K562 (cell line): Measurements from ENCODE around the gene HLA-DOA. TPM values are rescaled to one million over a fixed set of nuclear protein-coding genes. Genes with fewer than 3 reads are reported as not detected.

Experiments
- ATAC-seq: fragments of 200-7000 bp; cut with Tn5 transposase; 3 replicates; pipeline ENCODE4 v1.9.1; 2020; ENCODE audit warnings: moderate library complexity
- BruUV-seq: library from RNA; stranded (reverse); fragments of 400-500 nt; replicated peaks from 2 replicates; lab custom pipeline; 2021; lab: Mats Ljungman, UMichigan
- CTCF ChIA-PET: fragments of 300-600 bp; formaldehyde crosslinking; extraction: SDS; loops from one replicate; lab custom pipeline; 2021; ENCODE audit warnings: low intra/inter-chr PET ratio; lab: Yijun Ruan, JAX
- POLR2A ChIA-PET: fragments of 300-600, 350-650 bp; sonication (Branson Sonifier 250); formaldehyde crosslinking; extraction: SDS; loops from one replicate; lab custom pipeline; 2021; ENCODE audit warnings: antibody characterized with exemption, inconsistent platforms; lab: Yijun Ruan, JAX
- DNase-seq, 4 experiments: peaks; one replicate each; pipeline versions ENCODE4 v3.0.0 to v3.0.0-alpha.2; 2011 to 2018; ENCODE audit warnings: low spot score in 3 of 4, mixed read lengths in 3 of 4; ENCODE audit errors: extremely low read depth in 1 of 4
- FAIRE-seq: peaks from 2 replicates; lab custom pipeline; 2011; peaks lifted over from hg19 to GRCh38; lab: Jason Lieb, UNC
- H2AFZ ChIP-seq: 2 replicates; pipeline ENCODE4 v1.6.0; 2011; ENCODE audit warnings: low read depth, low read length, control low read depth, inconsistent platforms
- H3K27ac ChIP-seq: fragments of 200-600 bp; 3 replicates; pipeline ENCODE4 v1.8.0; 2011; ENCODE audit warnings: low read depth, mild to moderate bottlenecking, control low read depth, inconsistent platforms, low read length, moderate library complexity, mixed read lengths; ENCODE audit errors: extremely low read depth
- H3K27me3 ChIP-seq, 2 experiments: fragments of 300-600 bp in 1 of 2; 2 replicates in 1 of 2; 3 replicates in 1 of 2; pipeline versions ENCODE4 v1.6.0 to v1.8.0; 2011; ENCODE audit warnings: inconsistent platforms in 2 of 2, low read length in 2 of 2, mild to moderate bottlenecking in 1 of 2, mixed read lengths in 1 of 2, moderate library complexity in 1 of 2; ENCODE audit not compliant: control insufficient read depth in 2 of 2, insufficient read depth in 2 of 2
- H3K36me3 ChIP-seq: fragments of 300-600 bp; 3 replicates; pipeline ENCODE4 v1.8.0; 2011; ENCODE audit warnings: mild to moderate bottlenecking, low read length, inconsistent platforms; ENCODE audit not compliant: control insufficient read depth, insufficient read depth
- H3K4me1 ChIP-seq, 2 experiments: fragments of 200-600 bp in 1 of 2; replicated peaks in 1 of 2; 2 replicates in 1 of 2; 3 replicates in 1 of 2; pipeline versions ENCODE4 v1.5.1 to v1.8.0; 2011; ENCODE audit warnings: inconsistent platforms in 2 of 2, low read length in 2 of 2, mild to moderate bottlenecking in 1 of 2, mixed read lengths in 1 of 2, moderate library complexity in 1 of 2; ENCODE audit not compliant: control insufficient read depth in 2 of 2, insufficient read depth in 2 of 2
- H3K4me2 ChIP-seq: 2 replicates; pipeline ENCODE4 v1.6.1; 2011; ENCODE audit warnings: low read length, control low read depth, inconsistent platforms, mixed read lengths; ENCODE audit not compliant: insufficient read depth
- H3K4me3 ChIP-seq: fragments of 200-600 bp; sonication (generic), shearing (Covaris generic); 2 replicates; pipeline ENCODE4 v1.5.1; 2016; ENCODE audit warnings: control low read depth, inconsistent platforms
- H3K79me2 ChIP-seq: fragments of 200-600 bp; 3 replicates; pipeline ENCODE4 v1.8.0; 2011; ENCODE audit warnings: low read length, inconsistent platforms; ENCODE audit not compliant: control insufficient read depth, insufficient read depth
- H3K9ac ChIP-seq, 2 experiments: 2 replicates each; pipeline versions ENCODE4 v1.6.0 to v1.6.1; 2011; ENCODE audit warnings: low read depth in 2 of 2, low read length in 2 of 2, control low read depth in 1 of 2, inconsistent platforms in 1 of 2, mild to moderate bottlenecking in 1 of 2, mixed read lengths in 1 of 2; ENCODE audit not compliant: insufficient read depth in 1 of 2
- H3K9me1 ChIP-seq: one replicate; pipeline ENCODE4 v1.6.0; 2011; ENCODE audit warnings: inconsistent platforms, mild to moderate bottlenecking, low read length, moderate library complexity; ENCODE audit not compliant: control insufficient read depth, insufficient read depth
- H3K9me3 ChIP-seq: replicated peaks from 2 replicates; pipeline ENCODE4 v1.5.1; 2011; ENCODE audit warnings: low read depth, low read length, inconsistent platforms; ENCODE audit not compliant: control insufficient read depth, insufficient read depth
- H4K20me1 ChIP-seq: replicated peaks from 2 replicates; pipeline ENCODE4 v1.6.1; 2011; ENCODE audit warnings: low read length, inconsistent platforms, mixed read lengths; ENCODE audit not compliant: control insufficient read depth, insufficient read depth
- C11orf30 ChIP-seq: fragments of 450-650 bp; IDR thresholded peaks from 2 replicates; pipeline ENCODE4 v1.6.1; 2016; ENCODE audit warnings: low read depth, mild to moderate bottlenecking
- FOXA3 ChIP-seq, 2 experiments: fragments of 450-650 bp in 1 of 2; sonication (generic) in 1 of 2; formaldehyde crosslinking; IDR thresholded peaks in 1 of 2; conservative IDR thresholded peaks in 1 of 2; 2 replicates each; pipeline versions ENCODE4 v1.4.0 to v1.8.0; 2020 to 2022; ENCODE audit warnings: mild to moderate bottlenecking in 2 of 2, missing genetic modification reagents in 1 of 2
- HMGN3 ChIP-seq: IDR thresholded peaks from 2 replicates; pipeline ENCODE4 v1.6.1; 2011; ENCODE audit warnings: borderline replicate concordance, low read depth, mild to moderate bottlenecking, mixed read lengths, low read length; ENCODE audit not compliant: insufficient read length; ENCODE audit errors: extremely low read depth
- MYNN ChIP-seq, 2 experiments: sonication (generic); formaldehyde crosslinking in 1 of 2; IDR thresholded peaks; 2 replicates each; pipeline versions ENCODE4 v1.5.0 to v1.6.1; 2016 to 2020; ENCODE audit warnings: antibody characterized with exemption in 1 of 2, missing genetic modification reagents in 1 of 2
- NFE2L1 ChIP-seq: fragments of 450-650 bp; IDR thresholded peaks from 2 replicates; pipeline ENCODE4 v1.6.1; 2016; ENCODE audit warnings: missing genetic modification characterization, low read depth, mild to moderate bottlenecking, missing compliant biosample characterization, moderate library complexity, borderline replicate concordance
- POLR2G ChIP-seq: fragments of 200-400 bp; formaldehyde crosslinking; IDR thresholded peaks from 2 replicates; pipeline ENCODE4 v1.6.1; 2017; ENCODE audit warnings: low read depth, mild to moderate bottlenecking, antibody characterized with exemption, low read length, moderate library complexity
- SMARCC2 ChIP-seq: fragments of 450-650 bp; IDR thresholded peaks from 2 replicates; pipeline ENCODE4 v1.6.1; 2017; ENCODE audit warnings: antibody characterized with exemption, moderate library complexity, mild to moderate bottlenecking, low read depth
- ZC3H8 ChIP-seq: fragments of 450-650 bp; IDR thresholded peaks from 2 replicates; pipeline ENCODE4 v1.6.1; 2017
- ZNF121 ChIP-seq: sonication (generic); formaldehyde crosslinking; conservative IDR thresholded peaks from 2 replicates; pipeline ENCODE4 v1.8.0; 2022; ENCODE audit warnings: missing genetic modification reagents
- ZNF134 ChIP-seq: fragments of 250-450 bp; sonication (Bioruptor Pico); conservative IDR thresholded peaks from 2 replicates; pipeline ENCODE4 v1.4.0; 2020
- ZNF280B ChIP-seq: fragments of 250-450 bp; sonication (Bioruptor Pico); IDR thresholded peaks from 2 replicates; pipeline ENCODE4 v1.5.1; 2021; ENCODE audit warnings: mild to moderate bottlenecking
- WGBS: fragments of 100-300 bp; shearing (Covaris generic); methylation state at CpG from one replicate; pipeline ENCODE4 v1.1.6; 2016; ENCODE audit warnings: low coverage, mixed read lengths; ENCODE audit not compliant: insufficient coverage; ENCODE audit errors: missing lambda C conversion rate; 5-methylcytosine and 5-hydroxymethylcytosine counted together
- in situ Hi-C: fragments of 300-500 bp; cut with MboI; formaldehyde crosslinking; loops from 4 replicates; pipeline ENCODE4 v1.15.0; 2018; ENCODE audit warnings: inconsistent platforms, mixed read lengths
- intact Hi-C: fragments of 100-400 bp; cut with micrococcal nuclease; formaldehyde crosslinking; loops from 2 replicates; pipeline ENCODE4 v1.14.2; 2022
- polyA plus RNA-seq, 8 experiments: library from polyadenylated mRNA; depleted of rRNA in 4 of 8; stranded (reverse) in 5 of 8; unstranded in 3 of 8; fragments of >200 nt; fragmentation: Nextera tagmentation in 2 of 8; fragmentation: Illumina TruSeq in 1 of 8; extraction: Ambion mirVana in 2 of 8; extraction: Trizol in 1 of 8; gene quantifications; 2 replicates each; pipeline versions ENCODE4 v1.2.1 to v1.2.3, GENCODE V29; 2011 to 2014; ENCODE audit warnings: inconsistent platforms in 1 of 8, missing spikeins in 1 of 8
- total RNA-seq, 7 experiments: library from RNA; depleted of rRNA in 6 of 7; stranded (reverse); fragments of >200 nt in 6 of 7; fragmentation: Illumina TruSeq in 2 of 7; extraction: Trizol in 2 of 7; gene quantifications; 2 replicates each; pipeline versions ENCODE4 v1.2.1 to v1.2.3, GENCODE V29; 2011 to 2021; ENCODE audit warnings: low replicate concordance in 1 of 7
- TF ChIP-seq, protein P1 (sequence below): sonication (generic); formaldehyde crosslinking; IDR thresholded peaks from 2 replicates; pipeline ENCODE4 v1.8.1; 2023; ENCODE audit warnings: mild to moderate bottlenecking, missing genetic modification reagents

The HLA-DOA gene
- total and polyA plus RNA-seq, 9 of the 15 experiments (the other 6 are each of a cell fraction or from before 2014, with no cell fraction given): 0.07 TPM; not detected in 8

DNA sequence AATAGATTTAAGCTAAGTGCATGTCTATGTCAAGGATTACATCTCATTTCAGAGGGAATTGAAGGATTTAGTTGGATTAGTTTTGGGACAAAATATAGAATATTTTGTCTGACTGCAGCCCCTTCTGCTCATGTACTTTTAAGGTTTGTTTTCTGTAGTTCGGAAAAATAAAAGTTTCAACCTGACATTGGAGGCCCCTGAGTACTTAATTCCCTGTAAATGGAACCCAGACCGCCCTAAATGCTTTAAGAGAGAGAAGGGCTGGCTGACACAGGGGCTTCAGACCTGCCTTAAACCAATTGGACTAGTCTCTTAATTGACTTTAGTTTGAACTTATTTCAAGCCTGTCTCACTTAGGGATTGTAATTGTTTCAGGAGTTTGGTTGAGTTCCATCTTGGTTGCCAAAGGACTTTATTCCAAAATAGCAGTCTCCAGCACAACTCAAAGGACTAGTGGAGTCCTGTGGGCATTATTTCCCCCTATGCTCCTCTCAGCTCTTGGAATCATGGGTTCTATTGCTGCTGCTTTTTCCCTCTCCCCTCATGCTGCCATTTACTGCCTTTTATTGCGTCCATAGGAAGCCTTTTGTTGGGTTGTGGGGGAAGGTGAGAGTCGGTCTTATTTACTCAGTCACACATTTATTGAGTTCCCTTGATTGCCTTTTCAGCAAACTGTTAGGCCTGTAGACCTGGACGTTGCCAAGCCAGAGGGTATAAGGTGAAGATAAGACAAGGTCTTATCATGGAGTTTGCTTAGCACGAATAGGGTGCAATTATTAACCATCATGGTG, 26.5 kb downstream of the HLA-DOA start:
- peak overlapping the region; percentile 11; the same call in 1 of the 3 replicates for H3K27ac ChIP-seq
- TF ChIP-seq SMARCC2: no peak
- no peak for TF ChIP-seq C11orf30
- 0 out of 2 replicates have a peak, but pooled peaks have one; percentile 43 for TF ChIP-seq POLR2G
- TF ChIP-seq ZNF121: no peak
- TF ChIP-seq, protein P1, sequence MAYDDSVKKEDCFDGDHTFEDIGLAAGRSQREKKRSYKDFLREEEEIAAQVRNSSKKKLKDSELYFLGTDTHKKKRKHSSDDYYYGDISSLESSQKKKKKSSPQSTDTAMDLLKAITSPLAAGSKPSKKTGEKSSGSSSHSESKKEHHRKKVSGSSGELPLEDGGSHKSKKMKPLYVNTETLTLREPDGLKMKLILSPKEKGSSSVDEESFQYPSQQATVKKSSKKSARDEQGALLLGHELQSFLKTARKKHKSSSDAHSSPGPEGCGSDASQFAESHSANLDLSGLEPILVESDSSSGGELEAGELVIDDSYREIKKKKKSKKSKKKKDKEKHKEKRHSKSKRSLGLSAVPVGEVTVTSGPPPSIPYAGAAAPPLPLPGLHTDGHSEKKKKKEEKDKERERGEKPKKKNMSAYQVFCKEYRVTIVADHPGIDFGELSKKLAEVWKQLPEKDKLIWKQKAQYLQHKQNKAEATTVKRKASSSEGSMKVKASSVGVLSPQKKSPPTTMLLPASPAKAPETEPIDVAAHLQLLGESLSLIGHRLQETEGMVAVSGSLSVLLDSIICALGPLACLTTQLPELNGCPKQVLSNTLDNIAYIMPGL (CRISPR knock-in tag): peak; percentile 59; the same call in 1 of the 2 replicates
- no peak for TF ChIP-seq HMGN3
- no peak for TF ChIP-seq NFE2L1 (tag)
- no peak; the same call in 1 of the 2 replicates for TF ChIP-seq ZNF280B
- TF ChIP-seq MYNN (IDR thresholded peaks at IDR 0.05): peak; percentile 94
- peak; percentile 68; the same call in 1 of the 2 replicates for TF ChIP-seq MYNN (CRISPR knock-in tag; IDR thresholded peaks at IDR 0.05)
- 0 out of 2 replicates have a peak, but pooled peaks have one; percentile 21 for TF ChIP-seq ZNF134 (CRISPR knock-in tag)
- TF ChIP-seq ZC3H8: no peak
- no peak for TF ChIP-seq FOXA3 (CRISPR knock-in tag; conservative IDR thresholded peaks at IDR 0.05 in 1 of 2, IDR thresholded peaks at IDR 0.05 in 1 of 2)

More for the DNA sequence above, 26.5 kb downstream of the HLA-DOA start:
- FAIRE-seq (no peak), DNase-seq (peak in 1 of 4 experiments; percentile 25), ATAC-seq (peak; percentile 2)
- Histone ChIP-seq H3K9ac (no peak overlapping the region), H3K36me3 (peaks cover 43% of the 10 kb centered on the region), H3K4me1 (peaks cover 0 to 6% of the 10 kb centered on the region in 2 experiments; a peak in 2 of 5 replicates), H3K79me2 (peaks cover 10% of the 10 kb centered on the region), H4K20me1 (peaks cover 40% of the 10 kb centered on the region), H3K9me3 (no peaks in the 10 kb centered on the region), H3K4me3 (no peak overlapping the region), H3K4me2 (no peak overlapping the region), H3K9me1 (no peaks in the 10 kb centered on the region), H3K27me3 (peaks cover 6 to 12% of the 10 kb centered on the region in 2 experiments; a peak in 3 of 5 replicates), H2AFZ (no peak overlapping the region)
- in situ Hi-C loops: loop anchor here (10.0 kb wide), 1 partner anchor 48 kb away; no protein-coding TSS in a partner anchor
- BruUV-seq: no TSS peak
- ChIA-PET POLR2A (interaction anchor here (0.6 to 12.5 kb wide), 17 partner anchors 10 to 868 kb away, joined by 3 to 384 read pairs (median 4); partner anchors contain the start of genes BRD2, HLA-DMA, HLA-DMB and TAP2), CTCF (interaction anchor here (0.6 to 4.7 kb wide), 5 partner anchors 45 to 97 kb away, joined by 3 to 84 read pairs (median 11); no protein-coding TSS in a partner anchor)
- WGBS: 20% methylated on average over 6 of the region's 6 CpGs
- intact Hi-C loops: no loop called here
